GM12874 (cell line): ENCODE data around the gene PRKCE.

Source experiments
- CTCF ChIP-seq: IDR thresholded peaks from 2 replicates; pipeline ENCODE4 v1.5.1; 2011; ENCODE audit warnings: low read depth, mild to moderate bottlenecking, control low read depth, low read length, moderate library complexity; ENCODE audit not compliant: insufficient read depth

PRKCE gene

GRCh38 chr2:46126571-46126970 is 475.1 kb downstream of the PRKCE start:
- no peak for TF ChIP-seq CTCF

- TF ChIP-seq CTCF: no peak
Measured at GRCh38 chr2:46127176-46127575, 475.7 kb downstream of the PRKCE start.

GRCh38 chr2:46130511-46130910 is 479.0 kb downstream of the PRKCE start:
- no peak for TF ChIP-seq CTCF

- TF ChIP-seq CTCF: no peak
Measured at GRCh38 chr2:46132996-46133395, 481.5 kb downstream of the PRKCE start.

- no peak for TF ChIP-seq CTCF
Measured at GRCh38 chr2:46134531-46135227, 483.2 kb downstream of the PRKCE start.

GRCh38 chr2:46135228-46135855 is 483.9 kb downstream of the PRKCE start:
- no peak for TF ChIP-seq CTCF

- no peak for TF ChIP-seq CTCF
Measured at GRCh38 chr2:46135958-46136357, 484.5 kb downstream of the PRKCE start.
